ENCODE results near the gene PRKN.

GRCh38 chr6:162640756-162641155 is 86.8 kb downstream of the PRKN start:
- TF ChIP-seq POLR2A (IDR thresholded peaks at IDR 0.05; ENCODE audit: extremely low read depth, insufficient read length) = no peak
- TF ChIP-seq, protein P1, sequence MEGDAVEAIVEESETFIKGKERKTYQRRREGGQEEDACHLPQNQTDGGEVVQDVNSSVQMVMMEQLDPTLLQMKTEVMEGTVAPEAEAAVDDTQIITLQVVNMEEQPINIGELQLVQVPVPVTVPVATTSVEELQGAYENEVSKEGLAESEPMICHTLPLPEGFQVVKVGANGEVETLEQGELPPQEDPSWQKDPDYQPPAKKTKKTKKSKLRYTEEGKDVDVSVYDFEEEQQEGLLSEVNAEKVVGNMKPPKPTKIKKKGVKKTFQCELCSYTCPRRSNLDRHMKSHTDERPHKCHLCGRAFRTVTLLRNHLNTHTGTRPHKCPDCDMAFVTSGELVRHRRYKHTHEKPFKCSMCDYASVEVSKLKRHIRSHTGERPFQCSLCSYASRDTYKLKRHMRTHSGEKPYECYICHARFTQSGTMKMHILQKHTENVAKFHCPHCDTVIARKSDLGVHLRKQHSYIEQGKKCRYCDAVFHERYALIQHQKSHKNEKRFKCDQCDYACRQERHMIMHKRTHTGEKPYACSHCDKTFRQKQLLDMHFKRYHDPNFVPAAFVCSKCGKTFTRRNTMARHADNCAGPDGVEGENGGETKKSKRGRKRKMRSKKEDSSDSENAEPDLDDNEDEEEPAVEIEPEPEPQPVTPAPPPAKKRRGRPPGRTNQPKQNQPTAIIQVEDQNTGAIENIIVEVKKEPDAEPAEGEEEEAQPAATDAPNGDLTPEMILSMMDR (IDR thresholded peaks at IDR 0.05; ENCODE audit: low read depth, low read length) = no peak
- TF ChIP-seq, protein P2, sequence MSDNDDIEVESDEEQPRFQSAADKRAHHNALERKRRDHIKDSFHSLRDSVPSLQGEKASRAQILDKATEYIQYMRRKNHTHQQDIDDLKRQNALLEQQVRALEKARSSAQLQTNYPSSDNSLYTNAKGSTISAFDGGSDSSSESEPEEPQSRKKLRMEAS (IDR thresholded peaks at IDR 0.05; ENCODE audit: low read depth, low read length) = no peak
